ENCODE measurements around the gene AMBN.

The AMBN gene

GRCh38 chr4:70591955-70592582, at the start of gene AMBN:
Gene AMBN, plus strand, starts transcription at chr4:70592256. Its CDS starts 103 bp downstream, at chr4:70592359.
- no peak for DNase-seq (ENCODE audit: low read depth)

- DNase-seq (ENCODE audit: low read depth), result no peak
These were observed 47.7 kb upstream of the AMBN start for GRCh38 chr4:70544279-70544868.

GRCh38 chr4:70556856-70557255, 35.2 kb upstream of the AMBN start:
- no peak for DNase-seq (ENCODE audit: low read depth)

- DNase-seq (ENCODE audit: low read depth), result peak; percentile 22
These were observed 32.7 kb upstream of the AMBN start for GRCh38 chr4:70559211-70559830.

GRCh38 chr4:70559924-70560323, 32.1 kb upstream of the AMBN start:
- no peak for DNase-seq (ENCODE audit: low read depth)

GRCh38 chr4:70564033-70564432, 28.0 kb upstream of the AMBN start:
- no peak for DNase-seq (ENCODE audit: low read depth)

- DNase-seq (ENCODE audit: low read depth), result no peak
These were observed 21.3 kb upstream of the AMBN start for GRCh38 chr4:70570796-70571195.

- no peak for DNase-seq (ENCODE audit: low read depth)
These were observed 20.3 kb upstream of the AMBN start for GRCh38 chr4:70571772-70572171.

- DNase-seq (ENCODE audit: low read depth), result no peak
These were observed 16.1 kb upstream of the AMBN start for GRCh38 chr4:70575964-70576363.

GRCh38 chr4:70577220-70577927, 14.7 kb upstream of the AMBN start:
- no peak for DNase-seq (ENCODE audit: low read depth)

GRCh38 chr4:70581980-70582379, 10.1 kb upstream of the AMBN start:
- DNase-seq (ENCODE audit: low read depth), result no peak

GRCh38 chr4:70583952-70584834, 7.9 kb upstream of the AMBN start:
- DNase-seq (ENCODE audit: low read depth), result no peak

GRCh38 chr4:70586841-70587240, 5.2 kb upstream of the AMBN start:
- DNase-seq (ENCODE audit: low read depth), result no peak

GRCh38 chr4:70589785-70590184, 2.3 kb upstream of the AMBN start:
- DNase-seq (ENCODE audit: low read depth), result no peak

- no peak for DNase-seq (ENCODE audit: low read depth)
These were observed 2.1 kb downstream of the AMBN start for GRCh38 chr4:70594196-70594595.

GRCh38 chr4:70600305-70600704, 8.2 kb downstream of the AMBN start:
- DNase-seq (ENCODE audit: low read depth), result no peak

GRCh38 chr4:70600977-70601376, 8.9 kb downstream of the AMBN start:
- DNase-seq (ENCODE audit: low read depth), result no peak

- peak; percentile 46 for DNase-seq (ENCODE audit: low read depth)
These were observed 9.5 kb downstream of the AMBN start for GRCh38 chr4:70601422-70602039.

GRCh38 chr4:70603856-70604255, 11.8 kb downstream of the AMBN start:
- peak; percentile 74 for DNase-seq (ENCODE audit: low read depth)

GRCh38 chr4:70606459-70606858, 14.4 kb downstream of the AMBN start:
- DNase-seq (ENCODE audit: low read depth), result no peak

- DNase-seq (ENCODE audit: low read depth), result no peak
These were observed 15.3 kb downstream of the AMBN start for GRCh38 chr4:70607334-70607853.

Measured in stromal cell of bone marrow (primary cell).